OCI-LY1 (cell line): ENCODE results near the gene REPS2.

Experiments used
- H2AFZ ChIP-seq: fragments of 200-600 bp; sonication (generic), shearing (Covaris generic); 2 replicates; pipeline ENCODE4 v1.6.0; 2014; ENCODE audit warnings: antibody characterized with exemption, mild to moderate bottlenecking, low read length
- H3F3A ChIP-seq: fragments of 200-600 bp; sonication (generic), shearing (Covaris generic); 2 replicates; pipeline ENCODE4 v1.6.0; 2014; ENCODE audit warnings: mild to moderate bottlenecking, antibody characterized with exemption, low read length, moderate library complexity; ENCODE audit not compliant: insufficient read depth
- H3K27ac ChIP-seq: fragments of 200-600 bp; sonication (generic); 2 replicates; pipeline ENCODE4 v1.5.1; 2014; ENCODE audit warnings: low read length, mixed run types, mild to moderate bottlenecking, low read depth; ENCODE audit not compliant: poor library complexity, severe bottlenecking
- H3K27me3 ChIP-seq: fragments of 200-600 bp; sonication (generic); 2 replicates; pipeline ENCODE4 v1.6.0; 2014; ENCODE audit warnings: antibody characterized with exemption, mild to moderate bottlenecking, low read length, moderate library complexity; ENCODE audit not compliant: insufficient read depth
- H3K36me3 ChIP-seq: fragments of 200-600 bp; sonication (generic); 2 replicates; pipeline ENCODE4 v1.6.1; 2014; ENCODE audit warnings: mild to moderate bottlenecking, antibody characterized with exemption, low read length, moderate library complexity, mixed read lengths; ENCODE audit not compliant: insufficient read depth
- H3K4me1 ChIP-seq: fragments of 200-600 bp; sonication (generic); 2 replicates; pipeline ENCODE4 v1.5.1; 2014; ENCODE audit warnings: mild to moderate bottlenecking, low read length, moderate library complexity; ENCODE audit not compliant: insufficient read depth, severe bottlenecking
- H3K4me2 ChIP-seq: fragments of 200-600 bp; sonication (generic), shearing (Covaris generic); 2 replicates; pipeline ENCODE4 v1.6.1; 2014; ENCODE audit warnings: low read length
- H3K4me3 ChIP-seq: fragments of 200-600 bp; sonication (generic); 2 replicates; pipeline ENCODE4 v1.5.1; 2014; ENCODE audit warnings: low read length, low read depth, mild to moderate bottlenecking, mixed read lengths; ENCODE audit not compliant: poor library complexity, severe bottlenecking
- H3K79me2 ChIP-seq: fragments of 200-600 bp; shearing (Covaris generic); 2 replicates; pipeline ENCODE4 v1.6.1; 2016; ENCODE audit warnings: mixed run types, low read length, mixed read lengths; ENCODE audit not compliant: insufficient read depth
- H3K9ac ChIP-seq: fragments of 200-600 bp; sonication (generic), shearing (Covaris generic); 2 replicates; pipeline ENCODE4 v1.6.1; 2014; ENCODE audit warnings: mild to moderate bottlenecking, low read length, mixed read lengths
- H3K9me2 ChIP-seq: fragments of 200-600 bp; sonication (generic), shearing (Covaris generic); 2 replicates; pipeline ENCODE4 v1.6.1; 2014; ENCODE audit warnings: low read depth, mild to moderate bottlenecking, low read length, mixed read lengths
- H3K9me3 ChIP-seq: fragments of 200-600 bp; shearing (Covaris generic); 2 replicates; pipeline ENCODE4 v1.6.1; 2014; ENCODE audit warnings: low read length, mixed read lengths
- H4K20me1 ChIP-seq: fragments of 200-600 bp; sonication (generic), shearing (Covaris generic); 2 replicates; pipeline ENCODE4 v1.6.0; 2016; ENCODE audit warnings: mild to moderate bottlenecking, low read length; ENCODE audit not compliant: insufficient read depth
- CTCF ChIP-seq: fragments of 200-600 bp; sonication (generic), shearing (Covaris generic); IDR thresholded peaks from 2 replicates; pipeline ENCODE4 v1.5.1; 2017; ENCODE audit warnings: mild to moderate bottlenecking, antibody characterized with exemption, low read length, moderate library complexity, mixed read lengths
- EZH2 ChIP-seq: fragments of 200-600 bp; sonication (generic), shearing (Covaris generic); IDR thresholded peaks from 2 replicates; pipeline ENCODE4 v1.8.0; 2017; ENCODE audit warnings: borderline replicate concordance, mixed run types, mild to moderate bottlenecking, antibody characterized with exemption, low read length, moderate library complexity, mixed read lengths

Gene REPS2

GRCh38 chrX:17075004-17075403 is 128.5 kb downstream of the REPS2 start:
- H3K4me1 ChIP-seq = no peaks in the 10 kb centered on the region
- no peaks in the 10 kb centered on the region for H3K9me3 ChIP-seq
- no peaks in the 10 kb centered on the region for H3F3A ChIP-seq
- H3K36me3 ChIP-seq = no peaks in the 10 kb centered on the region
- no peaks in the 10 kb centered on the region for H4K20me1 ChIP-seq
- no peaks in the 10 kb centered on the region for H3K27me3 ChIP-seq
- H3K9me2 ChIP-seq = no peaks in the 10 kb centered on the region
- no peaks in the 10 kb centered on the region for H3K79me2 ChIP-seq
- TF ChIP-seq CTCF = no peak
- TF ChIP-seq EZH2 = no peak
- no peak overlapping the region for H3K4me2 ChIP-seq
- H3K9ac ChIP-seq = no peak overlapping the region
- no peak overlapping the region for H3K27ac ChIP-seq
- no peak overlapping the region for H3K4me3 ChIP-seq
- H2AFZ ChIP-seq = no peak overlapping the region

- Histone ChIP-seq H3K36me3 (no peaks in the 10 kb centered on the region), H3K27me3 (no peaks in the 10 kb centered on the region), H3K27ac (no peak overlapping the region), H4K20me1 (no peaks in the 10 kb centered on the region), H3K4me2 (no peak overlapping the region), H2AFZ (no peak overlapping the region), H3K9me3 (no peaks in the 10 kb centered on the region), H3K4me3 (no peak overlapping the region), H3K9ac (no peak overlapping the region), H3K79me2 (no peaks in the 10 kb centered on the region), H3K9me2 (no peaks in the 10 kb centered on the region), H3K4me1 (no peaks in the 10 kb centered on the region), H3F3A (no peaks in the 10 kb centered on the region)
- TF ChIP-seq CTCF (no peak), EZH2 (no peak)
Measured at GRCh38 chrX:17077361-17077760, 130.9 kb downstream of the REPS2 start.

GRCh38 chrX:17078031-17078720 is 131.7 kb downstream of the REPS2 start:
- H3K9me3 ChIP-seq = no peaks in the 10 kb centered on the region
- H3K79me2 ChIP-seq = no peaks in the 10 kb centered on the region
- no peaks in the 10 kb centered on the region for H3K9me2 ChIP-seq
- H3K27me3 ChIP-seq = no peaks in the 10 kb centered on the region
- no peaks in the 10 kb centered on the region for H3F3A ChIP-seq
- H4K20me1 ChIP-seq = no peaks in the 10 kb centered on the region
- H3K4me1 ChIP-seq = no peaks in the 10 kb centered on the region
- no peaks in the 10 kb centered on the region for H3K36me3 ChIP-seq
- no peak overlapping the region for H3K9ac ChIP-seq
- no peak overlapping the region for H2AFZ ChIP-seq
- no peak overlapping the region for H3K4me2 ChIP-seq
- H3K4me3 ChIP-seq = no peak overlapping the region
- H3K27ac ChIP-seq = no peak overlapping the region
- no peak for TF ChIP-seq CTCF
- no peak for TF ChIP-seq EZH2
